Left renal cortex interstitium (tissue), 4 donors: ENCODE measurements around the gene RASGRF2. TPM values are rescaled to one million over a fixed set of nuclear protein-coding genes. Genes with fewer than 3 reads are reported as not detected.

Source experiments
- DNase-seq, 4 donors: peaks; one replicate each; pipeline ENCODE4 v3.0.0-alpha.2; 2013; ENCODE audit warnings: low read depth in 4 of 4, low spot score in 2 of 4, missing footprints in 1 of 4
- polyA plus RNA-seq, 4 donors: library from polyadenylated mRNA; unstranded; fragments of 120-200 nt; gene quantifications; one replicate each; pipeline ENCODE4 v1.2.1, GENCODE V29; 2013; ENCODE audit not compliant: insufficient read length in 4 of 4

RASGRF2 gene
- polyA plus RNA-seq, 4 donors, result 1.6 to 2.4 (median 2.3) TPM

GRCh38 chr5:80953587-80953986 is 6.6 kb upstream of the RASGRF2 start:
- DNase-seq, result no peak

- DNase-seq, result no peak
Measured at GRCh38 chr5:80955082-80955590, 5.0 kb upstream of the RASGRF2 start.

- no peak for DNase-seq
Measured at GRCh38 chr5:80956272-80956671, 3.9 kb upstream of the RASGRF2 start.

- DNase-seq, result no peak
Measured at GRCh38 chr5:80957031-80957761, 3.0 kb upstream of the RASGRF2 start.

GRCh38 chr5:80958616-80959015 is 1.5 kb upstream of the RASGRF2 start:
- DNase-seq, result no peak

- no peak for DNase-seq
Measured at GRCh38 chr5:80959138-80959537, 1.0 kb upstream of the RASGRF2 start.

GRCh38 chr5:80960531-80961375 is 590 bp downstream of the RASGRF2 start:
- DNase-seq, result peak in 1 of 4 donors; percentile 36

GRCh38 chr5:80961376-80962281 is 1.5 kb downstream of the RASGRF2 start:
- no peak for DNase-seq

GRCh38 chr5:80962630-80963520 is 2.7 kb downstream of the RASGRF2 start:
- DNase-seq, result no peak

GRCh38 chr5:80963521-80963895 is 3.3 kb downstream of the RASGRF2 start:
- no peak for DNase-seq

- DNase-seq, result no peak
Measured at GRCh38 chr5:80963966-80964481, 3.9 kb downstream of the RASGRF2 start.

- no peak for DNase-seq
Measured at GRCh38 chr5:80964491-80964890, 4.3 kb downstream of the RASGRF2 start.

GRCh38 chr5:80964919-80965318 is 4.8 kb downstream of the RASGRF2 start:
- no peak for DNase-seq

GRCh38 chr5:80967500-80968181 is 7.5 kb downstream of the RASGRF2 start:
- no peak for DNase-seq

- DNase-seq, result no peak
Measured at GRCh38 chr5:80973027-80973426, 12.9 kb downstream of the RASGRF2 start.

- no peak for DNase-seq
Measured at GRCh38 chr5:80975065-80975464, 14.9 kb downstream of the RASGRF2 start.

GRCh38 chr5:80976985-80977384 is 16.8 kb downstream of the RASGRF2 start:
- DNase-seq, result no peak

- DNase-seq, result no peak
Measured at GRCh38 chr5:80977764-80978163, 17.6 kb downstream of the RASGRF2 start.

- no peak for DNase-seq
Measured at GRCh38 chr5:80978772-80979317, 18.7 kb downstream of the RASGRF2 start.
